Activated CD4-positive, CD25-positive, alpha-beta regulatory T cell treated with anti-CD3 and anti-CD28 coated beads, Interleukin-2, amount 50 U/mL, for 72 hours (primary cell): ENCODE measurements around the gene MAGIX.

Experiments used
- DNase-seq: peaks from one replicate; pipeline ENCODE4 v3.0.0; 2021

Gene MAGIX

DNA sequence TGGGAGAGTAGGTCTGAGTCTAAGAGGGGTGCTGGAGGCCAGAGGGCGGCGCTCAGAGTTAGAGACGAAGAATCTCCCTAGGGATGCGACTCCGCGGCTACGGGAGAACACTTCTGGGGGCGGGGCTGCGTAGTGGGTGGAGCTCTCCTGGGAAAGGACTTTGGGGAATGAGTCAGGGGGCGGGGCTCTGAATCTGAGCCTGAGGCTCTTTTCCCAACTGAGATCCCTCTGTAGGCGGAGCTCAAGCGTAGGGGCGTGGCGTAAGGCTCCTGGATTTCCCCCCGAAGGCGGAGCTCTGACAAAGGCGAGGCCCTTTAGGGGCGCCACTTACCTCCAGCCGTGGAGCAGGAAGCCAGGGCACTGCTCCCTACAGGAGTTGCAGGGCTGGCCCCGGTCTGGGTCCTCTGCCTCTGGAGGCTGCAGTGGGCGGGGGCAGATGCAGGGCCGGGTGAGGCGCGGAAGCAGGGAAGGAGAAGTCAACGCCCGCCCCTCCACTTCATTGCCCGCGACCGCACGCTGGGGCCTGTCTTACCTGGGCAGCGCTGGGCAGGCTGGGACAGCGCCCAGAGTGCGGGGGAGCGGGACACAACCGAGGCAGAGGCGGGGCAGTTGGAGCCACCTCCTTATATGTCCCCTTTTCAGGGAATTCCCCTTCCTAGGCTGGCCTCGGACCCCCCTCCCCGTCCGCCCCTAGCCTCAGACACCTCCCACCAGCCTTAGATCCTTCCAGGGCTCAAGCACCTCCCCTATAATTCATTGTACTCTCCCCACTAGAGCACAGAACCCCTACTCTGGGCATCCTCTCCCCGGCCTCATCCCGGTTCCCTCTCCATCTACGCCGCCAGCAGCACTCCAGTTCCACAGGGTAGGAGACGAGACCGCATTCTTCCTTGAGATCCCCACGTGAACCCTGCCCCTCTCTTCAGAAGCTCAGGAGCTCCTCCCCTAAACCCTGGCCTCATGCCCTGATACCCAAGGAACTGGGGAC, 22.0 kb downstream of the MAGIX start:
- DNase-seq, result no peak

DNA sequence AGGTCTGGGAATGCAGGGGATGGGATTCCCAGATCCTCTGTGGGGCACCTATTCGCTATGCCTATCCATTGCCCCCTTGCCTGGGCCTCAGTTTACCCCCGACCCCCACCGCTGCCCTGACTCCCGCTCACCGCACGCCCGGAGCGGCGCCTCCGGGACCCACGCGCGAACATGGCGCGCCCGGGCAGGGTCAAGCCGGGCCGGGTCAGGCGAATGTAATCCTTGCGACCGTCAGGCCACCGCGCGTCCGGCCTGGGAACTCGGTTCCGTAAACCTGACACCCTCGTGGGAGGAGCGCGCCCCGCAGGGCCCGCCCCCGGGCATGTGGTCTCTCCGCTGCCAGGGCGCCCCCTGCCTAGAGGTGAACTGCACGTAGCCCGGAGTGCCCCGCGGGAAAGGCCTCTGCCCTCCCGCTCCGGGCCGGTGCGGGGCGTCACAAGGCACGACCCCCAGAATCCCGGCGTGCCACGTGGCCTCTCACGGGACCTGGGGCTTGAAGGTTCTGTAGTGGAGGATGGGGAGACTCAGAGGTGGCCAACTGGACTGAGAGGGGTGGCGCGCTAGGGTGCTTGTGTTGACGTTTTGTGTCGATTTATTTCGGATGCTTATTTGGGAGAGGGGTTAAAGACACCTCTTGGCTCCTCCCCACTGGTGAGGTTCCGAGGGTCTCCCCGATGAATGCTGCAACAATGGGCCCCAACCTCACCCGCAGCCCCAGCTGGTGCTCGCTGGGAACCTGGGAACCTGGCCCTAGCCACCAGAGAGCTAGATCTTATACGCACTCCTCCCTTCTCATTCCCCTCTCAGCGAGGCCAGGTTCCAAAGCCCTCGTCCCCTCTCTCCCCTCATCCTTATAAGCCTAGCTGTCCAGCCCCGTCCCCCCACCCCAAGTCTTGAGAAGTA, 23.8 kb downstream of the MAGIX start, which contains the start of gene PRICKLE3:
TSS of gene PRICKLE3 (minus strand) at position 249 of the 903 bp plus-strand sequence. CDS start at position 173, 76 bp downstream.
- peak; percentile 69 for DNase-seq

DNA sequence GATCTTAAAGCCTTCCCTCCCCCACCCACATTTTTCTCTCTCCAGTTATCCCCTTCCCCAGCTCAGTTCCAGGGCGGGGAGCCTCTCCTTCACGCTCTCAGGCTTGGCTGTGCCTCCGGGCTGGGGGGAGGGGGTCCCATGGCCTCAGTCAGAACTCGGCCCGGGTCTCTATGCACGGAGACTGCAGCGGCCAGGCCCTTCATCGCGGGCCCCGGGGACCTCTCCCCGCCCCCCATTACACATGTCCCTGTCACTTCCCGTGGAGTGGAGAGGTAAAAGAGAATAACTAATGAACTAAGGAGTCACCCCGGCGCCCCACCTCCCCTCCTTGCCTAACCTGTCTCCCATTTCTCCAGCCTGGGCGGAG, 24.5 kb downstream of the MAGIX start:
- DNase-seq, result no peak

DNA sequence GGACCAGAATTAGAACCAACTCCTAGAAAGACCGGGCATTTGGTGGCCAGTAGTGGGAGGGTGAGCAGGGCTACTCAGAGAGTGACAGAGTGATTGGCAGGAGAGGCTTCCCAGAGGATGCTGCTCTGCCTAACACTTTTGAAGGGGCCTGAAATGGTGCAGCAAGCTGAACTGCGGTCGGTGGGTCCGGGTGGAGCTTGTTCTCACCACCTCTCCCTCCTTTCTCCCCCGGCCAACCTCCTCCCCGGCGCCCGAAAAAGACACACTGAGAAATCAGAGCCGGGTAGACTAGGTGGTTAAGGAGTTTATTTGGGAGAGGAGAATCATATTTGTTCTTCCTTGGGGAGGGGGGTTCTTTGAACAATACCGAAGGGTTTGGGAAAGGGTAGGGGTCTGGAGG, 25.0 kb downstream of the MAGIX start:
- DNase-seq, result no peak

DNA sequence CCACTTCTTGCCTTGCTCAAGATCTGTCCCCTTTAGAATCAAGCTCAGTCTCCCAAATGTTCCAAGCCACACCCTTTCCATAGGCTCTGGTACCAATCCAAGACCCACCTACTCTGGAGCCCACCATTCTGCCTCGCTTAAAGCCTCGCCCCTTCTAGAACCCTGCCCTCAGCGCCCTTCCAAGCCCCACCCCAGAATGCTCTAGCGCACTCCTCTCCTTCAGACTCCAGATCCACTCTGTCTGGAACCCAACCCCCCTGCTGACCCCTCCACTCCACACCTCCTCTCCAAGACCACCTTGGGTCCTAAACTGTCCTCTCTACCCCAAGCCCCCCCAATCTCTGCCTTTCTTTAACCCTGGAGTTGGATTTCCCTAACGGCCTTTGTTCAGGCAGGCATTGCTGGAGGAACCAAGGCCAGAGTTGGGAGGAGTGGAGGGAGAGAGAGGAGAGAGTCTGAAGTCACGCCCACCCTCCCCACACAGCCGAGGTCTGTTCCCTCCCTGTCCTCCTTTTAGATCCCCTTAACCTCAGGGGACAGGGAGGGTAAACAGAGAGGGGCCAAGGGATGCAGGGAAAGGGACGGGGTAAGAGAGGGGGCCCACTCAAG, 26.0 kb downstream of the MAGIX start:
- DNase-seq, result no peak

DNA sequence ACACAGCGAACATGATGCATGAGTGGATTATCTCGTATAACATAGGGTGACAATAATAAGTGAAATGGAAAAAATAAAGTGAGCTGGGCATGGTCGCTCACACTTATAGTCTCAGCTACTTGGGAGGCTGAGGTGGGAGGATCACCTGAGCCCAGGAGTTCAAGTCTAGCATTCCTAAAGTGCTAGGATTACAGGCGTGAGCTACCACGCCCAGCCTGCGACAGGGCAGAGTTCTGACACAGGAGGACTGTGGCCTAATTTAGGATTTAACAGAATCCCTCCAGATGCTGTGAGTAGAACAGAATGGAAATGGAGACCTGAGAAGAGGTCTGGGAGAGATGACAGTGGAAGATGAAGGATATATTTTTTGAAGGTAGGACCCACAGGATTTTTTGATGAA, 27.0 kb downstream of the MAGIX start:
- no peak for DNase-seq

DNA sequence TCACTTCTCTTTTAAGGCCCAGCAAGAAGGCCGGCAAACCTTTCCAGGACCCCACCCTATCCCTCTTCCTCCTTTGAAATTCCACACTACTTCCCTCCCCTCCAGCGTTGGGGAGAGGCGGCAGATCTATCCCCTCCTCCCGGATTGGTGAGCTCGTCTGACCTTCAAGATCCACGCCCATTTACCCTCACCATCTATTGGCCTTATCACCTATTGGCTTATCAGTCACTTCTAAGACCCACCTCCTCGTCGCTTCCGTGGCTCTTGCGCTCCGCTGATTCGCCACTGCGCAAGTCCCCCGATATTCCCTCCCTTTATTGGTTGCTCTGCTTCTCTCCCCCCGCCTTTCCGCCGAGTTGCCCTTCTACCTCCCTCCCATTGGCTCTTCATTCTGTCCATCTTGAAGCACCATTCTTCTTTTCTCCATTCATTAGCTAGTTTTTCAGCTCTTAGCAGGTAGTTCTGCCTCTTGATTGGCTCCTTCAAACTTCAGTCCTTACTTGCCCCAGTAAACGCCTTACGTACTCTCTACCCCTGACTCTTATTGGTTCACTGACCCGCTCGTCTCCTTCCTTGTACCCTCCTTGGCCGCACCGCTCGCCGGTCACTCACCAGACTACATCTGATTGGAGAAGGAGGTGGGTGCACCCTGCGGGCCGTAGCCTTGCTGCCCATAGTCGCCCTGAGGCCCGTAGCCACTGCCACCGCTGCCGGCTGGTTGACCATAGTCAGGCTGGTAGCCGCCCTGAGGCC, 28.4 kb downstream of the MAGIX start:
- DNase-seq, result peak; percentile 75

DNA sequence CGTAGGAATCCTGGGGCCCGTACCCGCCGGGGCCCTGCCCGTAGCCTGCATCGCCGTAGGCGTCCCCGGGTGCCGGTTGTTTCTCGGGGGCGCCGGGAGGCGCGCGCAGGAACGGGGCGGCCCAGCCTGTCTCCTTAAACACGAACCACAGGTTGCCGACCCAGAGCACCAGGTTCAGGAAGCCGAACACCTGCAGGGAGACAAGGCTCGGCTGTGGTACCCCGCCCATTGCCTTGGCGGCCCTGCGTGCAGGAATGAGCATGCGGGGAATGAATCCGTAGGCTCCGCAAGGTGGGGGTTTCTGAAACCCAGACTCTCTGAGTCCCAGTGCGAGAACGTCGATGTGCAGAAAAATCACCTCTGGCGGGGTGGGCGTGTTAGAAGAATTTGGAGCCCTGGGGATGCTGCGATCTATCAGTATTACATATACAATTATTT, 29.0 kb downstream of the MAGIX start:
- DNase-seq, result no peak

DNA sequence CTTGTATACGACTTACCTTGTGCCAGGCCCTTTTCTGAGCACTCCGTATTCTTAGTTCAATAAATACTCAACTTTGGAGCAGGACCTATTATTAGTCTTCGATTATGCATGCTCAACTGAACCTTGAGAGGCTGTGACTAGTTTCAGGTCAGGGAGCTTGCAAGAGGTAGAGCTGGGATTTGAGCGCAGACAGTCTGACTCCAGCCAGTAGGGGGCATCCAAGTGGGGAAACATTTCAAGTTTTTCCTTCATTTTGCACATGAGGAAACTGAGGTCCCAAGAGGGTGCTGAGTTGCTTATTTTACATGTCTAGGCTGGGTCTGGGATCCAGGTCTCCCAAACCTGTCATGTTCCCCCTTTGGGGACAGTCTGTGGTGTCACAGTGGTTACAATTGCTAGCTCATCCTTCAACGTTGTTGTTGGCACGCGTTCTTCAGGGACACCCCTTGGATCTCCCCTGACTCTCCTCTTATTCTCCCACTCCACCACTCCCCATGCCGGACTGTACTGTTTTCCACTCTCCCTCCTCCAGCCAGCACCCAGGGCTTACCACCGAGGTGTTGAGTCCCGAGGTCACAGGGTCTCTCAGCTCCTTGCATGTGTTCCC, 30.3 kb downstream of the MAGIX start:
- DNase-seq, result no peak

DNA sequence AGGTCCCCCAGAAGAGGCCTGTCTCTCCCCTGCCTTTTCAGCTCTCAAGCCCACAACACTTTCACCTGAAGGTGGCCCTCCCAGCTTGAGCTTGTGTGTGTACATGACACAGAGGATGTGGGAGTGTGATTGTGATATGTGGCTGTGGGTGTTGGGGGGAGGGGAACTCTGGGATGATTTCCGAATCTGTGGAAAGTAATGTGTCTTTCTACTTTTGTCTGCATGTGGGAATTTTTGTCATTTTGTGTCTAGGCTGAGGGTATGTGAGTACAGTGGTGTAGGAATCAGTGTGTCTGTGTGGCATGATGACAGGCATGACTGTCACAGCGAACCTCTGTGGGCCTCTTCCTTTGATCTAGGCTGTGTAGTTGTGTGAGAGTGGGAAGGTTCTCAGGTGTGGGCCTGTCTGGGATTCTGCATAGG, 31.0 kb downstream of the MAGIX start:
- DNase-seq, result no peak

DNA sequence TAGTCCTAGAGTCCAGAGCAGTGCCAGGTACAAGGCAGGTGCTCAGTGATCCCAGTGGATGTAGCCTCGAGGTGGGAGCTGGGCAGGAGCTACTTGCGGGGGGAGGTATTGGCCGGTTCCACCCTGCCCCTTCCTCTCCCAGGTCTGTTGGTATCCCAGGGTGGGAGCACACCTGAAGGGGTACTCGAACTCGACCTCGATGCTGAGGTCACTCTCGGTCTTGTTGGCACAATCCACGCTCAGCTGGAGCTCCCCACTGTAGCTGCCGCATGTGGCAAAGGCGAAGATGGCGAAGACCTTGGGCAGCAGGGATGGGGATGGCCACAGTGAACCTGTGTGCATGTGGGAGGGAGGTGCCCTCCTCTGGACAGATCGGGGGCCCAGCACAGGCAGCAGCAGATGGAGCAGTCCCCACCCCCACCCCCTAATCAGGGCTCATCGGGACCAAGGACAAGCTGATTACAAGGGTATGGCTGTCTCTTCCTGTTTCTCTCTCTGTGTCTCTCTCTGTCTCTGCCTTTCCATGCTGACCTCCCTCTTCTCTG, 35.1 kb downstream of the MAGIX start:
- DNase-seq, result no peak

DNA sequence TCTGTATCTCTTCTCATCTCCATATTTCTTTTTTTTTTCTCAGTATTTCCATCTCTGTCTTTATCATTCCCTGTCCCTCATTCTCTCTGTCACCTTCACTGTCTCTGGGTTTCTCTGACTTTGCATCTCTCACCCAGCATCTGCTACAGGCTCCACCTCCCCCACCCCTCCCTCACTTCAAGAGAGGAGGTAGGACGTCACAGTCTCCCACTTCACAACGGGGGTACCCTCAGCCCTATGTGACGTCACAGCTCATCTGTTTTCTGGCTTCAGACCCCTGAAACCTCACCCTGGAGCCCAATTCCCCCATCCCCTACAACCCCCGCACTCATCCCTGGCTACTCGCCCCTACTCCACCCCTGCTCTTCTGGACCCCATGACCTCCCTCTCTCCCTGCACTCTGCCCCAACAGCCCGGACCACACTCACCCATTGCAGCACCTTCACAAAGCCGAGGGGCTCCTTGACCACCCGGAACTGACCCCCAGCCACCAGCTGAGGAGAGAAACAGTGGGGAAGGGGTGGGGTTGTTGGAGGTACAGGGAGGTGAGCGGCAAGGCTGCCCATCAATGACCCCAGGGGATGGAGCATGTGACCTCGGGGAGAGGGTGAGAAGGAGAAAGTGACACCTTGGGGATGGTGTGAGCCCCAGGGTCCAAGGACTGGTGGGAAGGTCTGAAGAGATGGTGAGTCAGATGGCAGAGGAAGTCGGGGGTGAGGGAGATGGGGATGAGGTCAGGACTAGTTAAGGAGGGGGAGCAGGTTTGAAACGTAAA, 36.2 kb downstream of the MAGIX start:
- DNase-seq, result no peak

DNA sequence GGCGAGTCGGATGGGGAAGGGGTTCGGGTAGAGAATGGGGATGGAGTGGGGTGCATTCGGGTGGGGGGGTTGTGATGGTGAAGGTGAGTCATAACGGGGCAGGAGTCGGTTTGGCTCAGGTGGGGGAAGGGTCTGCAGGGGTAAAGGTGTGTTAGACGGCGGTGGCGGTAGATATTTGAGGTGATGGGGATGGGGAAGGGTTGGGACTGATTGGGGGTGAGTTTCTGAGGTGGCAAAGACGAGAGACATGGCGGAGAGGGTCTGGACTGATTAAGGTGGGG, 36.7 kb downstream of the MAGIX start:
- no peak for DNase-seq

DNA sequence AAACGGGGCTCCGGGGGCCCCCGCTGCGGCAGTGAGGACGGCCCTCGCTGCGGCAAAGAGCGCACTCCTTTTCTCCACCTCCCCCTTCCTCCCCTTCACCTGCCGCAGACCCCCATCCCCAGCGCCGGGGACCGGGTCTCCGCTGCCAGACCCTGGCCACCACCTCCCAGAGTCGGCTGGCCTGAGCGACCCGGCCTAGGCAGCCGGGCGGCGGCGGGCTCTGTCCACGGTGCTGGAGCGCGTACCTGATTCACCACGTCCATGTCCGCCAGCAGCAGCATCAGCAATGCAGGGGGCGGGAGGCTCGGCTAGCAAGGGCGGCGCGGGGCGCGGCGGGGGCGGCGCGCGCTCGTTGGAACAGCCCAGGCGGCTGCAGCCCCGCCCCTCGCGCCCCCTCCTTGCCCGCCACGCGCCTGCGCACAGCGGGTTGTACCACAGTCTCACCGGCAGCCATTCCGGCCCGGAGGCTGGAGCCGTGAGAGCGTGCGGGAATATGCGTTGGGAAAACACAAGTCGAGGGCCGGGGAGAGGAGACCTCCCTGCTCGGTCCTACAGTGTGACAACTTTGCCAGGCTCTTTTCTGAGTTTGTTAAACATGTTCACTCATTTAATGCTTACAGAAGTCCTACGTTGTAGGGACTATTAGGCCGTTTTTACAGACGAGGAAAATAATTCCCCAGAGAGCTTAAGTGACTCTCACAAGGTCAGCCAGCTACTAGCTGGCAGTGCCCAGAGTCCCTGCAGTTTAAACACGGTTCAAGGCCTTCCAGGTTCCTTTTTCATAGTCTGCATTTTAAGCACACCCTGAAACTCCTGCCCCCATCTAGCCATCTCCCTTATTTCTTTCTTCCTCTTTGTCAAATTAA, 37.6 kb downstream of the MAGIX start, which contains the start of gene SYP:
TSS of gene SYP (minus strand) at position 288 of the 866 bp plus-strand sequence. CDS start at position 281, 7 bp downstream.
- DNase-seq, result peak; percentile 87

DNA sequence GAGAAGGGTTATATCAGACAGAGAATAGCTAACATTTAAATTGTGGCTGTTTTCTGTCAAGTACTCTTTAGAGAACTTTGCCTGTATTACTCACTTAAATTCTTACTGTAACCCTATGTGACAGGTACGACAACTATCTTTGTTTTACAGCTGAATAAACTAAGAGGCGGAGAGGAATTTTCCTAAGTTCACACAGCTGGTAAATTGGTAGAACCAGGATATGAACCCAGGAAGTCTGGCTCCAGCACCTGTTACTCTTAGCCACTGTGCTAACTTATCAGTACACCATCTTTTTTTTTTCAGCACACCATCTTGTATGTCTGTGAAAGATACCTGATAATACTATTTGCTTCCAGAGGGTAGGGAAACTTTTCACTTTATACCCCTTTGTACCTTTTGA, 39.5 kb downstream of the MAGIX start:
- no peak for DNase-seq

DNA sequence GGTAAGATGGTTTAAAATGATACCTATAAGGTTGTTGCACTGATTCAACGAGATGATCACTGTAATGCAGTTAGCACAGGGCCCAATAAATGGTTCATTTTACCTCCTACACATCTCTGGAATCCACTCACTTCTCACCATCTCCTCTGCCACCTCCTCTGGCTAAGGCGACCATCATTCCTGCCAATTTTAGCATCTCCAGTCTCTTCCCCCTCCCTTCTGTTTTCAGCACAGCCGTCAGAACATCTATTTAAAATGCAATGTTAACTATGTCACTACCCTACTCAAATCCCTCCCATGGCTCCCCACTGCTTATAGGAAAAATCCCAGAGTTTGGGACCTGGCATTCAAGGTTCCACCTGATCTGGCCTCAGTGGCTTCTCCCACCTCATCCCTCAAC, 41.0 kb downstream of the MAGIX start:
- no peak for DNase-seq

DNA sequence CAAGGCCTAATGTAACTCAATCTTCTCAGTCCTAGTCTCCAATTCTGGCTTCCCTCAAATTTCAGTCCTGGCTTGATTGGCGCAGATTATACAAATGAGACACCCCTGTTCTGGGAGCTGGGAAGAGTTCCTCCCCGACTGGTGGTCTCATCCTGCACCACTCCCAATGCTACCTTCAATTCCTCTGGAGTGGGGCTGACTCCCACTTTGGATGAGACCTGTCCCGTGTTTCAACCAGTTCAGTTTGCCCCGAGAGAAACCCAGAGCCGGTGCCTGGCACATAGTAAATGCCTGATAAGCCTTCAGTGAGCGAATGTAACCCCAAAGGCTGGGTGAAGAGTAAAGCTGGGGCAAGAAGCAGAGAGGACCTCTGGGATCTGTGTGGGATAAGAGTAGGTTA, 41.5 kb downstream of the MAGIX start:
- DNase-seq, result no peak

DNA sequence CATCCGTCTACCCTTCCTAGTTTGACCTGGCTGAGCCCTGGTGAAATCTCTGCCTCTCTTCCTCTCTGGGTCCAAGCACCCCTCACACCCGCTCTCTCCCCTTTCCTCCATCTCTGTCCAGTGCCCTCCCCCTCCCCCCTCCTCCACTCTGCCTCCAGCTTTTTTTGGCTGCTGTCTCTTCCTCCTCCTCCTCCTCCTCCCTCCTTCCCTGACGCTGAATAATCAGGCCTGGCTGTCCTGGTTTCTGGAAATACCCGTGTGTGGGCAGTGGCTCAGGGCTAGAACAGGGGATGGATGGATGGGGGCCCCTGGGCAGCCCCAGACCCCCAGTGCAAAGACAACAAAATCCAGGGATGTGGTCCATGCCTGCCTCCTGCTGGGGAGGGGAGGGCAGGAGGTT, 42.2 kb downstream of the MAGIX start:
- no peak for DNase-seq

DNA sequence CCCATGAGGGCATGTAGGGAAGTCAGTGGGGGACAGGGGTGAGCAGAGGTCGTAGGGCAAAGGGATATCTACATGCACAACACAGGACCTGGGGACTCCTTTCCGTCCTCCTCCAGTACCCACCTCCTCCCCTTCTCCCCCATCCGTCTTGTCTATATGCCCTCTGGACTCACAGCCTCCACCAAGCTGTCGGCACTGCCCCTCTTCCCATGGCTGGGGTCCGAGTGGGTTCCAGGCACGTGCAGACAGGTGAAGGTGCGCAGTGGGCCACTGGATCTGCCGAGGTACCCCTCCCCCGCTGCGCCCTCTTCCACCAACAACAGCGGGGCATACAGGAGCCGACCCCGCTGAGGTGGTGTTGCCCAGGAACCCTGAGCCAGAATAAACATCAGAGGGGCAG, 42.9 kb downstream of the MAGIX start:
- no peak for DNase-seq

DNA sequence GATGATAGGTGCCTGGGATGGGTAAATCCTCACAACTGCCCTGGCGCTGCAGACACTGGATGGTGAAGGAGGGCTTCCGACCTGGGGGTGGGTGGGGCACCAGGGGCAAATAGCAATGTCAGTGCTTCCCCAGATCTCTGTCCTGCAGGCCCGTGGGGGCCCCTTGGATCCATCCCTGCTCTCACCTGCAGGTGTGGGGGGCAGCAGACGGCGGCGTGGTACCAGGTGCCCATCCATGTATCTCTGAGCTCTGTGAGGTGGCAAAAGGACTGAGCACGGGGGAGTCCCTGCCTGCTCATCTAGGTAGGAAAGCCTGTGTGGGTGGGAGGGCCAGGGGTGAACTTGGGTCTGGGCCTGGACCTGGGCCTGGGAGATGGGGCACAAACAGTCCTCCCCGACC, 44.0 kb downstream of the MAGIX start:
- DNase-seq, result no peak
